H9 (cell line): ENCODE measurements around the gene DTYMK. TPM values are rescaled to one million over a fixed set of nuclear protein-coding genes. Genes with fewer than 3 reads are reported as not detected.
A peak's percentile ranks its signal among the peaks of the same experiment; 100 is the strongest.

Experiments used
- DNase-seq: peaks from one replicate; pipeline ENCODE4 v3.0.0-alpha.2; 2017
- H2AFZ ChIP-seq: one replicate; pipeline ENCODE4 v1.6.1; 2013; ENCODE audit warnings: mild to moderate bottlenecking, low read length, control low read depth, moderate library complexity
- H2AK5ac ChIP-seq: 2 replicates; pipeline ENCODE4 v1.6.1; 2013; ENCODE audit warnings: low read length, control low read depth, mixed read lengths; ENCODE audit not compliant: insufficient read length
- H2BK120ac ChIP-seq: one replicate; pipeline ENCODE4 v1.6.1; 2013; ENCODE audit warnings: low read depth, mild to moderate bottlenecking, low read length, control low read depth, inconsistent platforms; ENCODE audit not compliant: poor library complexity, severe bottlenecking
- H2BK12ac ChIP-seq: 2 replicates; pipeline ENCODE4 v1.6.1; 2013; ENCODE audit warnings: low read length, control low read depth, mixed read lengths, low read depth; ENCODE audit not compliant: insufficient read length
- H2BK15ac ChIP-seq: 2 replicates; pipeline ENCODE4 v1.6.1; 2013; ENCODE audit warnings: low read depth, low read length, control low read depth
- H2BK20ac ChIP-seq: one replicate; pipeline ENCODE4 v1.6.1; 2013; ENCODE audit warnings: low read depth, mild to moderate bottlenecking, low read length, control low read depth, inconsistent platforms; ENCODE audit not compliant: poor library complexity, severe bottlenecking
- H2BK5ac ChIP-seq: 2 replicates; pipeline ENCODE4 v1.6.1; 2013; ENCODE audit warnings: low read length, control low read depth, mixed read lengths; ENCODE audit not compliant: insufficient read length
- H3K14ac ChIP-seq: 2 replicates; pipeline ENCODE4 v1.6.1; 2013; ENCODE audit warnings: low read length, control low read depth; ENCODE audit not compliant: insufficient read depth
- H3K18ac ChIP-seq: 2 replicates; pipeline ENCODE4 v1.6.1; 2013; ENCODE audit warnings: low read depth, mild to moderate bottlenecking, mixed read lengths, low read length, control low read depth; ENCODE audit not compliant: insufficient read length
- H3K23ac ChIP-seq: 2 replicates; pipeline ENCODE4 v1.6.1; 2013; ENCODE audit warnings: low read length, control low read depth, mixed read lengths, low read depth; ENCODE audit not compliant: insufficient read length
- H3K23me2 ChIP-seq: 2 replicates; pipeline ENCODE4 v1.6.1; 2013; ENCODE audit warnings: low read depth, mild to moderate bottlenecking, mixed read lengths, low read length, control low read depth; ENCODE audit not compliant: insufficient read length, poor library complexity, severe bottlenecking
- H3K27ac ChIP-seq: 2 replicates; pipeline ENCODE4 v1.5.1; 2013; ENCODE audit warnings: low read length, control low read depth, mixed read lengths, low read depth; ENCODE audit not compliant: insufficient read length
- H3K27me3 ChIP-seq: 2 replicates; pipeline ENCODE4 v1.6.1; 2013; ENCODE audit warnings: low read length, control low read depth, inconsistent platforms; ENCODE audit not compliant: insufficient read depth
- H3K4ac ChIP-seq: 2 replicates; pipeline ENCODE4 v1.6.1; 2013; ENCODE audit warnings: low read depth, mild to moderate bottlenecking, control low read depth, inconsistent platforms, low read length, moderate library complexity
- H3K4me1 ChIP-seq: 2 replicates; pipeline ENCODE4 v1.6.1; 2013; ENCODE audit warnings: low read length, control low read depth, inconsistent platforms; ENCODE audit not compliant: insufficient read depth
- H3K4me2 ChIP-seq: 2 replicates; pipeline ENCODE4 v1.6.1; 2013; ENCODE audit warnings: low read length, control low read depth, mixed read lengths; ENCODE audit not compliant: insufficient read length, insufficient read depth
- H3K56ac ChIP-seq: 2 replicates; pipeline ENCODE4 v1.6.1; 2013; ENCODE audit warnings: low read depth, mild to moderate bottlenecking, mixed read lengths, low read length, control low read depth; ENCODE audit not compliant: insufficient read length
- H3K79me1 ChIP-seq: 2 replicates; pipeline ENCODE4 v1.6.1; 2013; ENCODE audit warnings: low read depth, mild to moderate bottlenecking, moderate library complexity, low read length, control low read depth, inconsistent platforms; ENCODE audit not compliant: insufficient read depth, poor library complexity, severe bottlenecking
- H3K79me2 ChIP-seq: 2 replicates; pipeline ENCODE4 v1.6.1; 2013; ENCODE audit warnings: low read length, control low read depth, inconsistent platforms; ENCODE audit not compliant: insufficient read depth
- H3K9ac ChIP-seq: 2 replicates; pipeline ENCODE4 v1.6.1; 2013; ENCODE audit warnings: low read length, control low read depth, mixed read lengths; ENCODE audit not compliant: insufficient read length; ENCODE audit errors: extremely low read depth
- H3K9me3 ChIP-seq: one replicate; pipeline ENCODE4 v1.6.1; 2013; ENCODE audit warnings: low read depth, low read length, inconsistent platforms; ENCODE audit not compliant: control insufficient read depth
- H3T11ph ChIP-seq: one replicate; pipeline ENCODE4 v1.6.1; 2013; ENCODE audit warnings: mild to moderate bottlenecking, low read length, control low read depth, inconsistent platforms
- H4K20me1 ChIP-seq: one replicate; pipeline ENCODE4 v1.6.1; 2013; ENCODE audit not compliant: control insufficient read depth, insufficient read length, insufficient read depth
- H4K5ac ChIP-seq: 2 replicates; pipeline ENCODE4 v1.6.1; 2013; ENCODE audit warnings: low read depth, mild to moderate bottlenecking, mixed read lengths, low read length, control low read depth; ENCODE audit not compliant: insufficient read length
- H4K8ac ChIP-seq: replicated peaks from 2 replicates; pipeline ENCODE4 v1.6.1; 2013; ENCODE audit warnings: low read length, control low read depth, mixed read lengths, low read depth; ENCODE audit not compliant: insufficient read length
- H4K91ac ChIP-seq: 2 replicates; pipeline ENCODE4 v1.6.1; 2013; ENCODE audit warnings: low read depth, mild to moderate bottlenecking, moderate library complexity, mixed read lengths, low read length, control low read depth; ENCODE audit not compliant: insufficient read length
- H3K27ac Mint-ChIP-seq, 3 experiments: 2 replicates in 2 of 3; 3 replicates in 1 of 3; pipeline ENCODE4 v1.8.0; 2020 to 2021; ENCODE audit warnings: mixed read lengths in 3 of 3, mild to moderate bottlenecking in 1 of 3, moderate library complexity in 1 of 3
- H3K27me3 Mint-ChIP-seq: 2 replicates; pipeline ENCODE4 v1.8.0; 2021; ENCODE audit warnings: low read depth, mild to moderate bottlenecking, moderate library complexity, mixed read lengths
- H3K36me3 Mint-ChIP-seq, 3 experiments: 2 replicates in 2 of 3; 3 replicates in 1 of 3; pipeline ENCODE4 v1.8.0; 2020 to 2021; ENCODE audit warnings: low read depth in 3 of 3, mixed read lengths in 3 of 3; ENCODE audit not compliant: insufficient read depth in 1 of 3
- H3K4me1 Mint-ChIP-seq, 2 experiments: 2 replicates each; pipeline ENCODE4 v1.8.0; 2020; ENCODE audit warnings: mixed read lengths in 2 of 2
- H3K4me3 Mint-ChIP-seq, 2 experiments: 2 replicates in 1 of 2; 3 replicates in 1 of 2; pipeline ENCODE4 v1.8.0; 2020 to 2021; ENCODE audit warnings: mild to moderate bottlenecking in 2 of 2, mixed read lengths in 2 of 2, moderate library complexity in 1 of 2
- H3K9me3 Mint-ChIP-seq, 2 experiments: 2 replicates in 1 of 2; 3 replicates in 1 of 2; pipeline ENCODE4 v1.8.0; 2020; ENCODE audit warnings: mild to moderate bottlenecking in 2 of 2, mixed read lengths in 2 of 2, moderate library complexity in 1 of 2
- CTCF ChIP-seq: fragments of 200-600 bp; sonication (generic); conservative IDR thresholded peaks from 3 replicates; pipeline ENCODE4 v1.8.0; 2021; ENCODE audit warnings: antibody characterized with exemption, mild to moderate bottlenecking
- WGBS: extraction: QIAGEN DNeasy Blood & Tissue Kit; methylation state at CpG from one replicate; pipeline ENCODE4 v1.1.7; 2013; ENCODE audit warnings: missing lambda C conversion rate, low lambda C conversion rate, mixed read lengths; ENCODE audit not compliant: insufficient read length; ENCODE audit errors: extremely low coverage; 5-methylcytosine and 5-hydroxymethylcytosine counted together
- total RNA-seq: library from RNA; stranded (reverse); gene quantifications from 2 replicates; pipeline ENCODE4 v1.2.1, GENCODE V29; 2021

DTYMK gene
- total RNA-seq, 1 experiment from 2014 or later, result 76.0 TPM

GRCh38 chr2:241672243-241673188 is 14.1 kb downstream of the DTYMK start:
- Histone ChIP-seq H2BK12ac (no peak overlapping the region), H3K23me2 (no peaks in the 10 kb centered on the region), H2BK20ac (no peak overlapping the region), H3K4me1 (no peaks in the 10 kb centered on the region), H4K5ac (no peak overlapping the region), H2BK5ac (no peak overlapping the region), H4K91ac (no peak overlapping the region), H3K9ac (no peak overlapping the region), H3K79me2 (no peaks in the 10 kb centered on the region), H4K8ac (no peak overlapping the region), H3K14ac (no peak overlapping the region), H3K4me2 (no peak overlapping the region), H3K27me3 (no peaks in the 10 kb centered on the region), H3K9me3 (no peaks in the 10 kb centered on the region), H3K18ac (no peak overlapping the region), H3K27ac (no peak overlapping the region), H3T11ph (no peak overlapping the region), H2AFZ (no peak overlapping the region), H3K4ac (no peak overlapping the region), H3K23ac (no peak overlapping the region), H2BK120ac (no peak overlapping the region), H3K56ac (no peak overlapping the region), H3K79me1 (no peaks in the 10 kb centered on the region), H4K20me1 (no peaks in the 10 kb centered on the region), H2AK5ac (no peak overlapping the region), H2BK15ac (no peak overlapping the region)
- WGBS, result no CpG with 5 or more reads among the region's 42 CpGs
- DNase-seq, result no peak
- Mint-ChIP-seq H3K36me3 (peaks cover 11 to 81% (median 63%) of the 10 kb centered on the region in 3 experiments; a peak in 6 of 7 replicates), H3K4me1 (peaks cover 0 to 2% of the 10 kb centered on the region in 2 experiments; a peak in 2 of 4 replicates), H3K27me3 (no peaks in the 10 kb centered on the region), H3K4me3 (no peak overlapping the region), H3K27ac (0 out of 7 replicates have a peak overlapping the region, but pooled peaks of 1 of the 3 experiments have one; percentile 35), H3K9me3 (no peaks in the 10 kb centered on the region)
- no peak for TF ChIP-seq CTCF
